GM21447 (cell line): ENCODE results near the gene EFCAB6.

Source experiments
- ATAC-seq: cut with Tn5 transposase; IDR thresholded peaks from one replicate; pipeline ENCODE4 v1.9.1; 2021; ENCODE audit not compliant: unreplicated experiment

The EFCAB6 gene

DNA sequence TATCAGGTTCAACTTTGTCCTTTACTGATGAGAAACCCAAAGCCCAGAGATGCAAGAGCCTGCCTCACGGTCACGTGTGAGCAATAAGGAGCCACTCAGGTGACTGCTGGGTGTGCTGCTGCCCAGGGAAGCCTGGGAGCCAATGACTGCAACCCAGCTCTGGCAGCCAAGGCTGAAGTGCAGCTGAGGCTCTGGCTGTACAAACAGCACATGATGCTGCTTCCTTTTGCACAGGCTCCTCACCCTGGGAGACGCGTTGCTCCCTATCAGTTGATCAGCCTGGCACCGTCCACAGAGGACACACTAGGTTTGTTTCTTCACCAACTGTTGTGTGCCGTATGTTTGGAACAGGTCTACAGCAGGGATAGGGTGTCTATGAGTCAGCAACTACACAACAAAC lies 168.7 kb downstream of the EFCAB6 start:
- no peak for ATAC-seq

DNA sequence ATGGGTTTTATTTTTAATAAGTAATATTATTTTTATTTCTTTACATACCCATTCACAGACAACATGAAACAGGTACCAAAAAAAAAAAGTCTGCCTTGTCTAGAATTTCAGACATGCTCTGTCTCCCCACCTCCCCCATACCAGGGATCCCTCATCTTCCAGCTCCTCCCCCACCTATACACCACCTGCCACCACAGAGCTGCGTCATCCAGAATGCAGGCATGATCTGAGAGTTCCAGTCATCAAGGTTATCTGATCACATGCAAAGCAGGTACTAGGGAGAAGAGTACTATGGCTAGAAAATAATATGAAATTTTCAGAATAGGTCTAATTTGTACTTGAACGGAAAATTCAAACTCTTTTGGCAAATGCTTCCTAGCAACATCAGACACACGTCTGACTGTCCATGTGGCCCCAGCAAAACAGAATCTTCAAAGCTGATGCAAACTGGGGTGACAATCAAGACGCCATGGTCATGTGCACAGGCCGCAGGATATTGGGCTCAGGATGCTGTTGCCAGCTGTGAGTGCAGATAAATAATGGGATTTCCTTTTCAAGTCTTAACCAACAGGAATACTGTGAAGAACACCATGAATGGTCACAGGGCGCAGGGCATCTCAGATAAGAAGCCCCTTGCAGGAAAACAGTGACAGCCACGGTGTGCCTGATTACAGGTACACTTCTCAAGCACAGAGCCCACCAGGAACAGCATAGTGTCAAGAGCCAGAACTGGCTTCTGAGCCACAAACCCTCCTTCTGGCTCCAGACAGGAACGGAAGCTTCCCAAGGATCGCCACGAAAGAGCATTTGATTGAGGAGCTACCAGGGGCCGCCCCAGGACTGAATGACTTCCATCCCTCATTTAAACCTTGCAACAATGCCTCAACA lies 169.5 kb downstream of the EFCAB6 start:
- ATAC-seq, result no peak

DNA sequence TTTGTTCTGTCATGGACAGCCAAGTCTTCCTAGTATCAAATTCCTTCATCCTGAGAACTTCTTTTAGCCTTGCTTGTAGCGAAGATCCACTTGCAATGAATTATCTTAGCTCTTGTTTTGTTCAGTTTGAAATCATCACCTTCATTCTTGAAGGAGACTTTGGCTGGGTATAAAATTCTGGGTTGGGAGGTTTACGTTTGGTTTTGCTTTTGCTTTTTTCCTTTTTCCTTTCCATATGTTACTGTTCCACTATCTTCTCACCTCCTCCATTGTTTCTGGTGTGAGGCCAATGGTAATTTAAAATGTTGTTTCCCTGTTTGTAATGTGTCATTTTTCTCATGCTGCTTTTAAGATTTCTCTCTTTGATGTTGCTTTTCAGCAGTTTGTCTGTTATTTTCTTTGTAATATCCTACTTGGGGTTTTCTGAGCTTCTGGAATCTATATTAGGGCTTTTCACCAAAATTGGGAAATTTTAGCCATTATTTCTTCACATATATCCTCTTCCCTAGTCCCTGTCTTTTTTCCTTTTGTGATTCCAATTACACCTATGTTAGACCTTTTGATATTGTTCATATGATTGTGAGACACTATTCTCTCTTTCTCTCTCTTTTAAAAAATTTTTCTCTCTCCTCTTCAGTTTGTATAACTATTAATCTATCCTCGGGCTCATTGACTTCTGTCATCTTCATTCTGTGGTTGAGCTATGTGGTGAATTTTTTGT lies 172.7 kb downstream of the EFCAB6 start:
- ATAC-seq, result no peak

DNA sequence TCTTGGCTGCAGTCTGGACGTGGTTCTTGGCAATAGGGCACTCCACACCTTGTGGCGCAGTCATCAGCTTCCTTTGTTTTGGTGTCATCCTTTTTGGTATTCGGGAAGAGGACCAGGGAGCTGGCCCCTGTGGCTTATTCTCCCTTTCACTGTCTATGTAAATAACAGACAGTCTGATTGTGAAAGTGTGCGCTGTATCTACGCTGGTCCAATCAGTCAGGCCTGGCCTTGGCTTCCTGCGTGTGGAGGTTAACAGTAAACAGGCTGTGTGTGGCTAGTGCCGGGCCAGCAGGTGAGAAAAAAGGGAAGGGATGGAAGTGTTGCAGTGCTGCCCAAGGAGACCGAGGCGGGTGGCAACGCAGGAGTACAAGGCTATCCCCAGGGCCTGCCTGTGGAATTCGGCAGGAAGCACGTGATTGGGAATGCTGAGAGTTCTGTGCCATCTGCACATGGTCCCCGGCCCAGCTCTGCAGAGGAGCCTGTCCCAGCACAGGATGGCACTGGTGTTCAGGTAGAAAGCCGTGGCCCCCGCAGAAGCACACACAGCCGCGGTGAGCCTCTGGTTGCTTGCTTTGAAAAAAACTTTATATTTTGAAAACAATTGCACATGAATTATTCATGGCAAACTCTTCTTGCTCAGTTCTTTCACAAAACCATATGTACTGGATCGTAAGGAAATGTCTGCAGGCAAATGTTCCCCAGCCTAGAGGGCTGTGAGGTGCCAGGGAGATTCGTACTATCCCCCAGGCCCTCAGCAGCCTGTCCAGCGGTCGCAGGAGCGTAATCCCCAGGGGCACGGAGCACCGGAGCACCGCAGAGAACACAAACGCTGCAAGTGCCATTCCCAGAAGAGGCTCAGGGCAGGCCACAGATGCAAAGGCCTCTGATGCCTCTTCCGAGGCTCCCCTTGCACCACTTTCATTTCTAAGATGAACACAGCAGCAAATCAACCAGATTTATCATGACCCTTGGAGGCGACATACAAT lies 174.5 kb downstream of the EFCAB6 start:
- no peak for ATAC-seq

DNA sequence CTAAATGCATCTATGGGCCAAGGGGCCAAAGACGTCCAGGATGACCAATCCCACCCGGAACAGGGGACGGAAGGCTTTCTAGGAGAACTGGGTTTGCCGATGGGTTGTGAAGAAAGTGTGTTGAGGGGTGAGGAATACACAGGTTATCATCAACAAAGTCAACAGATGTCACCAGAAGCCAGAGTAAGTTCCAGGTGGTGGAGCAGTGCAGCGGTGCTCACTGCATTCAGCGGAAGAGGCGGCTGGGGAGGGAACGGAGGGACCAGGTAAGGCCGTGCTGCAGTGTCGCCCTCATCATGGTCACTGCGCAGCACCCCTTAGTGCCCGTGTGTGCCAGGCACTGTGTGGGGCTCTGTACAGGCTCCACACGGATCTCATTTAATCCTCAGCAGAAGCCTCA lies 176.0 kb downstream of the EFCAB6 start:
- ATAC-seq, result no peak

DNA sequence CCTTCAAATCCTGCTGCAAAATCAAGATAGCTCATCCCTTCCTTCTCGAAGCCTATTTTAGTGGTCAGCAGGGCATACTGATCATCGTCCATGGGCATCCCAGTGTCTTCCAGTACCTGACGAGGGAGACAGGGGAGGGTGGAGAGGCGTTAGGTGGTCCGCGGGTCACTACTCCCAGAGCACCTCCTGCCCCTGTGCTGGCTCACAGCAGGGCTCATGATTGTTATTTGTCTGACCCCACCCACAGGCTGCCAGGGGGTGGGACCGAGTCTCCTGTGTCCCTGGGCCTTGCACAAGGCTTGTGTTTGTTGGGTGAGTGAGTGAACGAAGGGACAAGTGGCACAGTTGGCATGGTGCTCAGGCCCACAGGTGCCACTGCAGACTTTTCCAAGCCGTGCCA lies 177.0 kb downstream of the EFCAB6 start:
- no peak for ATAC-seq

DNA sequence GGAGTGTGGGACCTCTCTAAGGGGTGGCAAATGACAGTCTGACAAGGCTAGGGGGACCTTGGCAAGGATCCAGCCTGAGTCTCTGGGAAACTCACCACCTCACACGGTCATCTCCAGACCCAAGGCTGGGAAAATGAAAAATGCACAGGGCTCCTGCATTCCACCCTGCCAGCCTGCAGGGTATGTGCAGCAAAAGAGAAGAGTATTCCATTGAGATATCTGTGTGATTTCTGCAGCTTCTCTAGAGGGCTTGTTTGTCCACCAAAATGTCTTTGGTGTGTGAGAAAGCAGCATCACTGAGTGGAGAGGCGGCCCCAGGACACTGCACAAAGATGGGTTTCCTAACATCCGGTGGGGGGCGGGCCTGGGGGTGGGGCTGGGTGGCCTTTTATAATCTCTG lies 177.8 kb downstream of the EFCAB6 start:
- no peak for ATAC-seq

DNA sequence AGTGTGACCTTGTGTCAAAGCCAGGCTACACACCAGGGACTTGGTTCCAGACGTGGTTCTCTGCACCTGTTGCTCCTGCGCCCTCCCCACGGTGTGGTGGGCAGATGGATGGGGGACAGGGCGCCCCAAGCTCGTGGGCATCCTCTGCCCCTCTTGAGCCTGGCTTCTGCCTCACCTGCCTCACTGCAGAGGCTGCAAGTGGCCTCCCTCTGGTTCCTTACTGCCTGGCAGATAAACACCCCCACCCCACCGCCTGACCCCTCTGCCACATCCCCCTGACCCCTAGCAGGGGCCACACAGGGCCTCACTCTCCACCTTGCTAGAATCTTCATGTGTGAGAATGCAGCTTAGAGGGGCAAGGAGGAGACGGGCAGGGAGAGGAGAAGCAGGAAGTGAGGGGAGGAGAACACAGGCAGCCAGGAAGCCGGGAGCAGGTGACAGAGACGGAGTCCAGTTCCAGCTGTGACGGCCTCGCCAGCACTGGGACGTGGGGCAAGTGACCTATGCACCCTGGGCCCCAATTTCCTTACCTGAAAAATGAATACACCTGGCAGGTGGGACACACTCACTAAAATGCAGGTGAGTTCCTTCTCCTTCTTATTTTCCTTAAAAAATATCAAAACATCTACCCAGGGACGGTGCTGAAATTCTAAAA lies 178.3 kb downstream of the EFCAB6 start:
- ATAC-seq, result no peak

DNA sequence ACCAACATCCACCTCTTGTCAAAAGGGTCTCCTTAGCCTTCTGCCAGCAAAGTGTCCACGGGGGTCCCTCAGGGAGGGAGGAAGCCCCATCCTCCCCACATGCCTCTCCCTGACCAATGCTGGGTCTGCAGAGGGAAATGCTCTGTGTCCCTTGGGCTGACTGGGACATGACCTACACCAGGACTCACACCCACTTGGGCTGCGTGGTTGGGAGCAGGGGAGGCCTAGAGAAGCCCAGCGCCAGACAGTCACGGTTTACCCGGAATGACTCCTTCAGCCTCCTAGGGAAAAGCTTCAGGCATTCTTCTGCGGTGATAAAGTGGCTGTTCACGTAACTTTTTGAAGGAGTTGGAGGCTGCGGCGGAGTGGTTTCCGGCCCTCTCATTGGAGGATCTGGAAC lies 180.3 kb downstream of the EFCAB6 start:
- ATAC-seq, result no peak

DNA sequence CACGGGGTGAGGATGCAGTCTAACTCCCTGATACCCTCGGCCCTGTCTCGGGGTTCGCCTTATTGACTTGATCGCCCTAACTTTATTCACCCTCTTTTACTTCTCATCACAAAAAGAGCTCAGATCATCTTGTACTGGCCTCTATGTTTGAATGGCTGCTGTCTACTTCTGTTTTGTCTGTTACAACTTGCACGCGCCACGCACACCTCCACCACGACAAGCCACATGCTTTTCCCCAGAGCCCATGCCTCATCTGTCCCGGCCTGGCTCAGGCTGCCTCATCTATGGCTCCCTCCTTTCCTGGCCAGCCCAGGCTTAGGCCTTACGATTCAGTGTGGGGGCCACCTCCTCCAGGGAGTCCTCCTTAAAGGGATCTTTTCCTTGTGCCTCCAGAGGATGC lies 180.9 kb downstream of the EFCAB6 start:
- ATAC-seq, result no peak

DNA sequence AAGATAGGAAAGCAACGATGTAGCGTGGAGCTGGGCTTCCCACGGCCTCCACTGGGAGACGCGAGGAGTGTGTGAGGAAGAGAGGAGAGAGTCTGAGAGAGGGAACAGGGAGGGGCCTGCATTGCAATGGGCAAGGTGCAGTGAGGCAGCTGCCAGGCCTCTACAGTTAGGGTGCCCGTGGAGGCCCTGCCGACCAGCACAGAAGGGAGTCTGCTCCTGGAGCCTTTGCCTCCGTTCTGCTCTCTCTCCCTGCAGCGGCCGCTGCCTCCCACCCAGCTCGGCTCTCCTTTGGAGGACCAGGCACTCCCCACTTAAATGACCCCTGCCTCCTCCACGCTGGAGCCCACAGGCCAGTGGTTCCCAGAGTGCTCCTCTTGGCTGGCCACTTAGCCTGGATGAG lies 181.7 kb downstream of the EFCAB6 start:
- no peak for ATAC-seq

DNA sequence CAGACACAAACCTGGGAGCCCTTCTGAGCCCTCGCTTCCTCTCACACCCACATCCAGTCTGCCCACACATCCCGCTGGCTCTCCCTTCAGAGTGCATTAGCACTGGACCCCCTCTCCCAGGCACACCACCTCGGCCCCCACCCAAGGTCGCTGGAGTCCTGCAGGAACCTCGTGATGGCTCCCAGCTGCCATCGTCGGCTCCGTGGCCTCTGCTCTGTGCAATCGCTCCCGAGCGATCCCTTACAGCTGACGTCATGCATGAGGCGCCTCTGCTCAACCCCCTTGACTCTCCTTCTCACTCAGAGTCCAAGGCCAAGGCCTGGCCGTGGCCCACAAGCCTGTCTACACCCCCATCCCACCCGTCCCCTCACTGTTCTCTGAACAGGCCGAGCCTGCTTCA lies 183.9 kb downstream of the EFCAB6 start:
- no peak for ATAC-seq

DNA sequence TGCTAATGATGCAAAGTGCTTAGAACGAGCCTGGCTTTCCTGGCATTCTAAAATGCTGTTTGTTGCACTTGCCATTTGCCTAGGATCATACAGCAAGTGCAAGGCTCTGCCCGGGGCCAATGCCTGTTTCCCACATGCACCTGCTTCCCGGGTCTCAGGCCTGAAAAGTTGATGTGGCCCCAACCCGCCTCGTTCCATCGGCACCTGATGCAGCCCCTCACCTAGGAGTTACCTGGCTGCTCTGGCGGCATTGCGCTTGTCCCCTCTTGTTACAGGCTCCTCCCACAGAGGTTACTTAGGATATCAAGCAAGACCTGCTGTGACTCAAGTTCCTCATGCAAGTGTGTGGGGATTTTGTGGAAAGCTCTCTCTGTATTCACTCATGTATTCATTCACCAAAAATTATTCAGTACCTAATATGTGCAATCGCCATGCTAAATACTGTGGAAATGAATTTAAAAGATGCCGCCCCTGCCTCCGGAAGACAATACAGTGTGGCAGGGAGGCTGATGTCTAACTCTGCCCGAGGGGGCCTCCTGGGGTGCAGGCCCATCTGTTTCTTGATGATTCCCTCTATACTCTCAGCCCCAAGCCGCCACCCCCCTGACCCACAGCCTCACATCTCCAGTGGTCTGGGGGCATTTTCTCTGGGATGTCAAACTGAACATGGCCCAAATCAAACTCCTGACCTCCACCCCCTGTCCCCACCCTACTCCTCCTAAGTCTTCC lies 184.5 kb downstream of the EFCAB6 start:
- no peak for ATAC-seq

DNA sequence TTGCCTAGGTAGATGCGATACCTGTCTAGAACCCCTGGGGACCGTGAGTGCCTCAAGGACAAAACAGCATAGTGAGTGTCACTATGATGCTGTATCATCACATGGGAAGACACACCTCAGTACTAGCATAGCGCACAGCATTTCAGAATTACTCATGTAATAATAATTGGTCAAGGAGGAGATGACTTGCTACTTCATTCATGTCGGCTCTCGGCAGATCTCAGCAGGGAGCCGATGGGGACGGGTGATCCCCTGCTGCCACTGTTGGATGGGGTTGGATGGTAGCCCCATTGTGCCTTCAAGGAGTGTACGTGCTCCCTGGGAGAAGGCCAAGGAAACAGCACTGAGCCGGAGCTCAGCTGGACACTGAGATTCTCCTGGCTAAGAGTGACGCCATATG lies 186.9 kb downstream of the EFCAB6 start:
- no peak for ATAC-seq

DNA sequence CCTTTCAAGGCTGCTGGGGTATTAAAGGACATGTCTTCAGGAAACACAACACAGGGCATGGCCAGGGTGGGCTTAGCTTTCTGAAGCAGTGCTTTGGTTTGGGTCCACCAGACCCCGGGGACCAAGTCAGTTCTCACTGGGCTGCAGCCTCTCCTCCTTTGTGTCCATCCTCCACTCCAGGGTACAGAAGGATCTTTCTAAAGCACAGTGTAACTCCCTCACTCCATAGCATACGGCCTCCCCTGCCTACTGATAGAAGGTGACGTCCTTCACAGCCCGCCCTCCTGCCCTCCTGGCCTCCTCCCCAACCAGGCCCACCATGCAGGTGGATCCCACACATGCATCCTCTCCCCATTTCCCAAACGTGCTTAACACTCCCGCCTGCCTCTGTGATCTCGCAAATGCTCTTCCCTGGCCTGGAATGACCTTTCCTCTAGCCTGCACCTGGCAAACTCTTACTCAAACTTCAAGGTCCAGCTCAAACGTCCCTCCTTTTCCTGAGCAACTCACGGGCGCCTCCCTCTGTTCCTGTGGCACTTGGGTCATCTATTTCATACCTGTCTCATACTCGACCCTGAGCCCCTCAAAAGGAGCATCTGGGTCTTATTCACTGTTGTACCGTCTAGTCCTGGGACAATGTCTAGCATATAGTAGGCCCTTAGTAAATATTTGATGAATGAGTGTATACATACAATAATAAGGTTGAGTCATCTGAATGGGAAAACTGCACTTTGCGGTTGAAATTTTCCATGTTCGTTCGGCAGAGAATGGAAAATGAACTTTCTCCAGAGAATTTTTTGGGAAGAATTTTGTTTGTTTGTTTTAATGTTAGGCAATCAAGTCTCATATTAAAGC lies 187.7 kb downstream of the EFCAB6 start:
- no peak for ATAC-seq

DNA sequence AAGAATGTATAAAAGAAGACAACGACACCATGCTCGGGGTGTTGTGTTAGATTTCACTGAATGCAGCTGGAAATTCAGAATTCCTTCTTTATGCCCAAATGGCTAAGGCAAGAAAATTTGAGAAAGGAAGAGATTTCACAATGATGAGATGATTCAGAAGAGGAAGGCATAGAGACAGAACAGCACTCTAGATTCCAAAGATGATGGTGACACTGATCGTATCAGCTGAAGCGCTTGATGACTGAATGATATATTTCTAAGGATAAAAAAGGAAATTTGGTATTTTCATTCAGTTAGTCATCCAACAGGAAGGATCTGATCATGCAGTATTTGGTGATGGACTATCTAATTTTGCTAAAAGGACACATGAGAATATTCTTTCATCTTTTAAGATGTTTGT lies 189.2 kb downstream of the EFCAB6 start:
- ATAC-seq, result no peak

DNA sequence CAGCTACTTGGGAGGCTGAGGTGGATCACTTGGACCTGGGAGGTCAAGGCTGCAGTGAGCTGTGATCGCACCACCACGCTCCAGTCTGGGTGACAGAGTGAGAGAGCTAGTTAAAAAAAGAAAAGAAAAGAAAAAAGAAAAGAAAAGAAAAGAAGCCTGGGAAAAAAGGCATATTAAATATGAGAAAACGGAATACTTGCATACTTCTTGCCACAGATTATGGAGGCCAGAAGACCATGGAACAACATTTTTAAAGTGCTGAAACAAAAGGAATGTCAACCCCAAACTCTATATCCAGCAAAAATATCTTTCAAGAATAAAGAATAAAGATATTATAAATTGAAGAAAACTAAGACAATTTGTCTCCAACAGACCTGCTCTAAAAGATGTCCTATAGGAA lies 191.9 kb downstream of the EFCAB6 start:
- no peak for ATAC-seq

DNA sequence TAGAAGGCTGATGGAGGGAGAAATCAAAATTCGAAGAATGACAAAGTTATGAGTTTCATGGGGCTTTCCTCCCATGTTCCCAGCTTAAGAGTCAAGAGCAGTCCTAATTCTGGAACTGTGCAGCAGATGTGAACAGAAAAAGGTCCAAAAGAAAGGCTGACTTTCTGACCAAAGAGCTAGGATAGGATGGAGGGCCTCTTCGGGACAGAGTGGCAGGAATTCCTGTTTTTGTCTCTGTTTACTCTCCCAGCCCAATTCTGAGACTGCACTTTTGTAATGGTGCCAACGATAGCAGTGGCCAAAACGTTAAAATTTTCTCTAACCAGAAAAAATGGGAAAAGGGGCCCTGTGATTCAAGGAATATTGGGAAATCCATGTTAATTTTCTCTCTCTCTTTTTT lies 193.6 kb downstream of the EFCAB6 start:
- ATAC-seq, result no peak

DNA sequence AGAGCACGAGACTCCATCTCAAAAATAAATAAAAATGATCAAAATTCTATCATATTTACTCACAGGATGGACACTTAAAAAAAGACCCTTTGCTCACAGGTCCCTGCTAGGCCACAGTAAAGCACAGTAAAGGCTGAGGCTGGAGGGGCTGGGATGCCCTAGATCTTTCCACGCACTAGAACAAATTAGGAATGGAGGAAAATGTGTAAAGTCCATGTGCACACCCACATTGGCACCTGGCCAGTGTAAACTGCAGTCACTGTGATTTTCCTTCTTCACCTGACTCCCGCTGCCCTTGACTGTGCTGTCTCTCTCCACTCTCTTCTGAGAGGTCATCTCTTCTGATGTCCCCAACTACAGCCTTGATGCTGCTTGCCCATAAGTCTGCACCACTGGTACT lies 195.5 kb downstream of the EFCAB6 start:
- no peak for ATAC-seq
